B cell (primary cell): ENCODE results near the gene SLC6A4.

Experiments
- CTCF ChIP-seq: fragments of 200-600 bp; IDR thresholded peaks from one replicate; pipeline ENCODE4 v1.8.0; 2022; ENCODE audit warnings: antibody characterized with exemption, mild to moderate bottlenecking
- EZH2 ChIP-seq: IDR thresholded peaks from 2 replicates; pipeline ENCODE4 v1.6.1; 2012; ENCODE audit warnings: borderline replicate concordance, low read depth, mild to moderate bottlenecking, moderate library complexity, low read length; ENCODE audit not compliant: insufficient read depth, poor library complexity, severe bottlenecking

GRCh38 chr17:30237296-30238002 lies 2.0 kb upstream of the SLC6A4 start:
- no peak for TF ChIP-seq CTCF
- no peak for TF ChIP-seq EZH2
